H1 (cell line): Measurements from ENCODE around the gene NKIRAS2. TPM values are rescaled to one million over a fixed set of nuclear protein-coding genes. Genes with fewer than 3 reads are reported as not detected.

Experiments
- CTCF ChIA-PET: fragments of 300-600 bp; sonication (Branson Sonifier 250); formaldehyde crosslinking; loops from one replicate; lab custom pipeline; 2021; ENCODE audit not compliant: partially characterized antibody; lab: Charles Lee
- POLR2A ChIA-PET: fragments of 300-600 bp; sonication (Branson Sonifier 250); formaldehyde crosslinking; loops from one replicate; lab custom pipeline; 2021; ENCODE audit warnings: inconsistent platforms; ENCODE audit not compliant: partially characterized antibody; lab: Charles Lee
- DNase-seq, 2 experiments: peaks; one replicate each; pipeline versions ENCODE4 v3.0.0 to v3.0.0-alpha.2; 2010 to 2022; ENCODE audit warnings: low spot score in 2 of 2, low read depth in 1 of 2, mixed read lengths in 1 of 2
- FAIRE-seq: peaks from 2 replicates; lab custom pipeline; 2011; peaks lifted over from hg19 to GRCh38; lab: Jason Lieb, UNC
- H2AFZ ChIP-seq: 2 replicates; pipeline ENCODE4 v1.8.1; 2012; ENCODE audit warnings: low read length, inconsistent platforms
- H2AK5ac ChIP-seq: 2 replicates; pipeline ENCODE4 v1.6.1; 2013; ENCODE audit warnings: low read depth, low read length
- H2BK120ac ChIP-seq: replicated peaks from 2 replicates; pipeline ENCODE3; 2013; ENCODE audit warnings: low read depth, low read length, inconsistent platforms
- H2BK12ac ChIP-seq: 2 replicates; pipeline ENCODE4 v1.6.1; 2013; ENCODE audit warnings: low read depth, low read length
- H2BK15ac ChIP-seq: 2 replicates; pipeline ENCODE4 v1.6.1; 2013; ENCODE audit warnings: low read length
- H2BK20ac ChIP-seq: 2 replicates; pipeline ENCODE4 v1.6.1; 2013; ENCODE audit warnings: low read length
- H2BK5ac ChIP-seq: 2 replicates; pipeline ENCODE4 v1.6.1; 2013; ENCODE audit warnings: low read depth, low read length
- H3K14ac ChIP-seq: 2 replicates; pipeline ENCODE4 v1.6.1; 2013; ENCODE audit warnings: inconsistent platforms; ENCODE audit not compliant: insufficient read length
- H3K18ac ChIP-seq: 2 replicates; pipeline ENCODE4 v1.6.1; 2013; ENCODE audit warnings: low read length; ENCODE audit errors: extremely low read depth
- H3K23ac ChIP-seq: 2 replicates; pipeline ENCODE4 v1.6.1; 2013; ENCODE audit warnings: inconsistent platforms; ENCODE audit not compliant: insufficient read length
- H3K23me2 ChIP-seq: 2 replicates; pipeline ENCODE4 v1.6.1; 2013; ENCODE audit warnings: low read depth, low read length
- H3K27ac ChIP-seq: 2 replicates; pipeline ENCODE4 v1.6.1; 2011; ENCODE audit warnings: low read depth, low read length, inconsistent platforms
- H3K27me3 ChIP-seq, 4 experiments: replicated peaks in 1 of 4; 1 replicate in 1 of 4; 2 replicates in 3 of 4; pipeline versions ENCODE4 v1.6.1 to v1.8.1; 2011 to 2013; ENCODE audit warnings: low read length in 3 of 4, mild to moderate bottlenecking in 3 of 4, inconsistent platforms in 2 of 4, mixed read lengths in 2 of 4, moderate library complexity in 1 of 4; ENCODE audit not compliant: control insufficient read depth in 3 of 4, insufficient read depth in 3 of 4; ENCODE audit errors: extremely low read depth in 1 of 4
- H3K36me3 ChIP-seq, 4 experiments: 2 replicates each; pipeline versions ENCODE4 v1.6.1 to v1.8.1; 2011 to 2013; ENCODE audit warnings: mild to moderate bottlenecking in 4 of 4, low read length in 3 of 4, moderate library complexity in 2 of 4, control low read depth in 1 of 4, inconsistent platforms in 1 of 4; ENCODE audit not compliant: insufficient read depth in 4 of 4, control insufficient read depth in 2 of 4
- H3K4ac ChIP-seq: replicated peaks from 2 replicates; pipeline ENCODE3; 2013; ENCODE audit warnings: low read length, low read depth, mixed read lengths, inconsistent platforms; ENCODE audit not compliant: insufficient read length
- H3K4me1 ChIP-seq, 4 experiments: replicated peaks in 1 of 4; 1 replicate in 1 of 4; 2 replicates in 3 of 4; pipeline versions ENCODE4 v1.6.1 to v1.8.1; 2011 to 2013; ENCODE audit warnings: low read length in 3 of 4, inconsistent platforms in 2 of 4, mixed read lengths in 1 of 4; ENCODE audit not compliant: insufficient read depth in 4 of 4, control insufficient read depth in 3 of 4
- H3K4me2 ChIP-seq, 2 experiments: 2 replicates each; pipeline versions ENCODE4 v1.6.1 to v1.8.1; 2011 to 2013; ENCODE audit warnings: low read depth in 2 of 2, low read length in 2 of 2, control low read depth in 1 of 2, inconsistent platforms in 1 of 2, mild to moderate bottlenecking in 1 of 2; ENCODE audit not compliant: insufficient read depth in 1 of 2
- H3K4me3 ChIP-seq, 4 experiments: fragments of 200-600, 300-600 bp in 1 of 4; sonication (generic), shearing (Covaris generic), sonication (Bioruptor Twin) in 1 of 4; 2 replicates each; pipeline versions ENCODE4 v1.5.1 to v1.8.1; 2011 to 2016; ENCODE audit warnings: low read length in 4 of 4, low read depth in 3 of 4, control low read depth in 2 of 4, inconsistent platforms in 2 of 4, mild to moderate bottlenecking in 2 of 4, mixed read lengths in 1 of 4, moderate library complexity in 1 of 4; ENCODE audit not compliant: insufficient read depth in 2 of 4; ENCODE audit errors: extremely low read depth in 1 of 4
- H3K56ac ChIP-seq: replicated peaks from 2 replicates; pipeline ENCODE3; 2013; ENCODE audit warnings: low read depth, mild to moderate bottlenecking, mixed read lengths, low read length, inconsistent platforms; ENCODE audit not compliant: insufficient read length
- H3K79me1 ChIP-seq: 2 replicates; pipeline ENCODE4 v1.6.1; 2013; ENCODE audit warnings: low read depth, low read length, control low read depth
- H3K79me2 ChIP-seq, 2 experiments: 2 replicates each; pipeline versions ENCODE4 v1.6.1 to v1.8.1; 2012 to 2013; ENCODE audit warnings: low read length in 2 of 2, mild to moderate bottlenecking in 2 of 2, inconsistent platforms in 1 of 2; ENCODE audit not compliant: insufficient read depth in 2 of 2, control insufficient read depth in 1 of 2
- H3K9ac ChIP-seq, 4 experiments: replicated peaks in 1 of 4; 1 replicate in 1 of 4; 2 replicates in 3 of 4; pipeline versions ENCODE4 v1.6.1 to v1.8.1; 2011 to 2013; ENCODE audit warnings: low read depth in 3 of 4, low read length in 3 of 4, control low read depth in 2 of 4, mild to moderate bottlenecking in 2 of 4, moderate library complexity in 2 of 4, inconsistent platforms in 1 of 4; ENCODE audit errors: extremely low read depth in 1 of 4
- H3K9me3 ChIP-seq, 2 experiments: 2 replicates each; pipeline versions ENCODE4 v1.6.1 to v1.8.1; 2012 to 2013; ENCODE audit warnings: mild to moderate bottlenecking in 2 of 2, moderate library complexity in 2 of 2, control low read depth in 1 of 2, inconsistent platforms in 1 of 2, low read depth in 1 of 2, low read length in 1 of 2, mixed read lengths in 1 of 2; ENCODE audit not compliant: insufficient read depth in 2 of 2
- H4K20me1 ChIP-seq, 2 experiments: replicated peaks in 1 of 2; 2 replicates each; pipeline versions ENCODE3 to v1.8.1; 2011 to 2013; ENCODE audit warnings: inconsistent platforms in 2 of 2, low read length in 2 of 2, mild to moderate bottlenecking in 1 of 2; ENCODE audit not compliant: insufficient read depth in 2 of 2, control insufficient read depth in 1 of 2
- H4K5ac ChIP-seq: 2 replicates; pipeline ENCODE4 v1.6.1; 2013; ENCODE audit warnings: low read length, low read depth, mixed read lengths, inconsistent platforms; ENCODE audit not compliant: insufficient read length
- H4K8ac ChIP-seq: 2 replicates; pipeline ENCODE4 v1.8.0; 2013; ENCODE audit warnings: mild to moderate bottlenecking, moderate library complexity, low read length, inconsistent platforms; ENCODE audit not compliant: insufficient read depth; ENCODE audit errors: extremely low read depth
- H4K91ac ChIP-seq: replicated peaks from 2 replicates; pipeline ENCODE3; 2013; ENCODE audit warnings: low read length, mixed read lengths, inconsistent platforms; ENCODE audit not compliant: insufficient read length
- CHD2 ChIP-seq: IDR thresholded peaks from 2 replicates; pipeline ENCODE4 v1.6.1; 2012; ENCODE audit warnings: low read length, improper control_type of control experiment
- WGBS, 2 experiments: shearing (Covaris generic) in 1 of 2; methylation state at CpG; one replicate each; pipeline versions ENCODE4 v1.1.6 to v1.1.7; 2013 to 2015; ENCODE audit warnings: low lambda C conversion rate in 2 of 2, mixed read lengths in 2 of 2, inconsistent platforms in 1 of 2, low coverage in 1 of 2, missing lambda C conversion rate in 1 of 2; ENCODE audit not compliant: insufficient replicate concordance in 2 of 2, insufficient coverage in 1 of 2, insufficient read length in 1 of 2; ENCODE audit errors: extremely low coverage in 1 of 2, missing lambda C conversion rate in 1 of 2; 5-methylcytosine and 5-hydroxymethylcytosine counted together
- polyA plus RNA-seq, 7 experiments: library from polyadenylated mRNA; depleted of rRNA in 3 of 7; stranded (reverse) in 5 of 7; unstranded in 2 of 7; fragments of >200 nt in 5 of 7; fragments of 200-250 nt in 2 of 7; gene quantifications; 1 replicate in 5 of 7; 2 replicates in 1 of 7; 4 replicates in 1 of 7; pipeline versions ENCODE4 v1.2.1 to v1.2.3, GENCODE V29; 2011 to 2013; ENCODE audit warnings: missing spikeins in 2 of 7, mixed read lengths in 2 of 7
- total RNA-seq: library from RNA; stranded (reverse); fragmentation: NEBNext Ultra II Directional; extraction: Animal tissue kit (Norgen Biotek cat#: 25700); gene quantifications from 2 replicates; pipeline ENCODE4 v1.2.1, GENCODE V29; 2021

The NKIRAS2 gene
- total and polyA plus RNA-seq, 2 of the 8 experiments (the other 6 are each of a cell fraction or from before 2014, with no cell fraction given) = 34.5 to 51.1 TPM

- H3K4ac ChIP-seq = no peak overlapping the region
- H4K5ac ChIP-seq = no peak overlapping the region
- H2AFZ ChIP-seq = no peak overlapping the region
- TF ChIP-seq CHD2 = no peak
- no peak overlapping the region; the same call in 1 of the 2 replicates for H2BK5ac ChIP-seq
- no peaks in the 10 kb centered on the region for H3K79me2 ChIP-seq
- H4K20me1 ChIP-seq = no peaks in the 10 kb centered on the region
- no peak overlapping the region for H2BK15ac ChIP-seq
- H3K23me2 ChIP-seq = no peaks in the 10 kb centered on the region; the same call in 1 of the 2 replicates
- no peak overlapping the region for H2BK20ac ChIP-seq
- H3K9me3 ChIP-seq = no peaks in the 10 kb centered on the region
- H3K9ac ChIP-seq = no peak overlapping the region
- DNase-seq = no peak
- H3K4me2 ChIP-seq = no peak overlapping the region
- H3K23ac ChIP-seq = no peak overlapping the region
- no peak overlapping the region for H2AK5ac ChIP-seq
- no peak overlapping the region for H4K91ac ChIP-seq
- H4K8ac ChIP-seq = no peak overlapping the region
- no peak overlapping the region for H3K56ac ChIP-seq
- no peaks in the 10 kb centered on the region for H3K36me3 ChIP-seq
- no peak overlapping the region for H3K14ac ChIP-seq
- H3K4me3 ChIP-seq = no peak overlapping the region
- no peak overlapping the region for H2BK12ac ChIP-seq
- no peak overlapping the region for H2BK120ac ChIP-seq
- H3K27ac ChIP-seq = no peak overlapping the region
- no peak for FAIRE-seq
- H3K79me1 ChIP-seq = no peaks in the 10 kb centered on the region
- CTCF ChIA-PET = interaction anchor here (0.6 to 17.0 kb wide), 13 partner anchors 7 to 96 kb away, joined by 3 to 381 read pairs (median 7); partner anchors contain the start of genes DHX58, HSPB9, KAT2A and ZNF385C
- no peak overlapping the region for H3K18ac ChIP-seq
- peaks cover 0 to 18% (median 7%) of the 10 kb centered on the region in 4 experiments; a peak in 6 of 7 replicates for H3K4me1 ChIP-seq
- WGBS, 2 experiments = 83% methylated on average over 4 of the region's 4 CpGs; no CpG with 5 or more reads in 1 of the 2 experiments
- no peaks in the 10 kb centered on the region for H3K27me3 ChIP-seq
- POLR2A ChIA-PET = interaction anchor here (1.6 kb wide), 1 partner anchor 371 kb away, joined by 3 read pairs; the partner anchor contains the start of gene EIF1
Observed at GRCh38 chr17:42059815-42060214, 39.9 kb downstream of the NKIRAS2 start.
